Endodermal cell (in vitro differentiated cells): ENCODE measurements around the gene DNASE1L1. TPM values are rescaled to one million over a fixed set of nuclear protein-coding genes. Genes with fewer than 3 reads are reported as not detected.
A peak's percentile ranks its signal among the peaks of the same experiment; 100 is the strongest.

Experiments
- DNase-seq: peaks from one replicate; pipeline ENCODE4 v3.0.0-alpha.2; 2017
- H3K27ac ChIP-seq: 2 replicates; pipeline ENCODE4 v1.5.1; 2013; ENCODE audit warnings: mild to moderate bottlenecking, low read depth, low read length, moderate library complexity
- H3K27me3 ChIP-seq: 2 replicates; pipeline ENCODE4 v1.6.1; 2013; ENCODE audit warnings: mild to moderate bottlenecking, low read length, moderate library complexity; ENCODE audit not compliant: insufficient read depth, control insufficient read depth, poor library complexity, severe bottlenecking
- H3K36me3 ChIP-seq: 2 replicates; pipeline ENCODE4 v1.7.0; 2013; ENCODE audit warnings: mild to moderate bottlenecking, low read length, moderate library complexity; ENCODE audit not compliant: control insufficient read depth, insufficient read depth
- H3K4me1 ChIP-seq: one replicate; pipeline ENCODE4 v1.7.0; 2013; ENCODE audit warnings: low read length; ENCODE audit not compliant: control insufficient read depth, insufficient read depth
- H3K4me3 ChIP-seq: 2 replicates; pipeline ENCODE4 v1.5.1; 2013; ENCODE audit warnings: mild to moderate bottlenecking, low read length, moderate library complexity
- H3K9ac ChIP-seq: 2 replicates; pipeline ENCODE4 v1.6.1; 2013; ENCODE audit warnings: mild to moderate bottlenecking, low read length, moderate library complexity; ENCODE audit not compliant: poor library complexity, severe bottlenecking; ENCODE audit errors: extremely low read depth
- H3K9me3 ChIP-seq: 2 replicates; pipeline ENCODE4 v1.6.1; 2013; ENCODE audit warnings: mild to moderate bottlenecking, low read length, moderate library complexity; ENCODE audit not compliant: control insufficient read depth
- H3K27ac Mint-ChIP-seq: 2 replicates; pipeline ENCODE4 v1.8.0; 2020; ENCODE audit warnings: mixed read lengths
- H3K27me3 Mint-ChIP-seq: 2 replicates; pipeline ENCODE4 v1.8.0; 2021; ENCODE audit warnings: mild to moderate bottlenecking, mixed read lengths; ENCODE audit not compliant: insufficient read depth
- H3K36me3 Mint-ChIP-seq: 2 replicates; pipeline ENCODE4 v1.8.0; 2020; ENCODE audit warnings: low read depth, mixed read lengths
- H3K4me1 Mint-ChIP-seq: 2 replicates; pipeline ENCODE4 v1.8.0; 2020; ENCODE audit warnings: mixed read lengths
- H3K4me3 Mint-ChIP-seq: 2 replicates; pipeline ENCODE4 v1.8.0; 2020; ENCODE audit warnings: mild to moderate bottlenecking, moderate library complexity, mixed read lengths
- H3K9me3 Mint-ChIP-seq: 2 replicates; pipeline ENCODE4 v1.8.0; 2020; ENCODE audit warnings: mild to moderate bottlenecking, mixed read lengths
- CTCF ChIP-seq: fragments of 200-600 bp; sonication (generic); conservative IDR thresholded peaks from 2 replicates; pipeline ENCODE4 v1.5.0; 2021; ENCODE audit warnings: antibody characterized with exemption, mild to moderate bottlenecking
- WGBS, 2 experiments: methylation state at CpG; one replicate each; pipeline versions ENCODE4 v1.1.5 to v1.1.7; 2013; ENCODE audit warnings: missing lambda C conversion rate in 2 of 2, mixed read lengths in 1 of 2; ENCODE audit not compliant: insufficient coverage in 1 of 2, insufficient read length in 1 of 2; 5-methylcytosine and 5-hydroxymethylcytosine counted together
- total RNA-seq, 2 donors: library from RNA; stranded (reverse); fragmentation: NEBNext Ultra II Directional in 1 of 2; extraction: Animal tissue kit (Norgen Biotek cat#: 25700) in 1 of 2; gene quantifications; 2 replicates in 1 of 2; 3 replicates in 1 of 2; pipeline ENCODE4 v1.2.1, GENCODE V29; 2021

Gene DNASE1L1
- total RNA-seq, 2 donors from 2014 or later = 13.8 to 17.0 TPM

GRCh38 chrX:154443479-154443910 lies 34.4 kb upstream of the DNASE1L1 start:
- peak overlapping the region; percentile 83 for H3K27ac Mint-ChIP-seq
- H3K27me3 Mint-ChIP-seq = no peaks in the 10 kb centered on the region
- TF ChIP-seq CTCF = no peak
- no peak overlapping the region for H3K9ac ChIP-seq
- H3K36me3 Mint-ChIP-seq = peaks cover 24% of the 10 kb centered on the region
- no peak overlapping the region for H3K4me3 ChIP-seq
- H3K27ac ChIP-seq = peak overlapping the region; percentile 70
- H3K4me1 Mint-ChIP-seq = no peaks in the 10 kb centered on the region
- H3K27me3 ChIP-seq = no peaks in the 10 kb centered on the region
- peaks cover 70% of the 10 kb centered on the region for H3K9me3 Mint-ChIP-seq
- no peaks in the 10 kb centered on the region for H3K9me3 ChIP-seq
- DNase-seq = peak; percentile 65
- WGBS, 2 experiments = 40% methylated on average over 10 of the region's 10 CpGs; no CpG with 5 or more reads in 1 of the 2 experiments
- peaks cover 29% of the 10 kb centered on the region for H3K36me3 ChIP-seq
- no peaks in the 10 kb centered on the region for H3K4me1 ChIP-seq
- peak overlapping the region; percentile 60 for H3K4me3 Mint-ChIP-seq

GRCh38 chrX:154441984-154442707 lies 33.1 kb upstream of the DNASE1L1 start:
- peaks cover 70% of the 10 kb centered on the region for H3K9me3 Mint-ChIP-seq
- no peak for TF ChIP-seq CTCF

GRCh38 chrX:154441564-154441963 lies 32.5 kb upstream of the DNASE1L1 start:
- Mint-ChIP-seq H3K4me1 (no peaks in the 10 kb centered on the region), H3K9me3 (peaks cover 65% of the 10 kb centered on the region), H3K4me3 (no peak overlapping the region), H3K27ac (no peak overlapping the region), H3K36me3 (peaks cover 18% of the 10 kb centered on the region), H3K27me3 (no peaks in the 10 kb centered on the region)
- H3K27me3 ChIP-seq = no peaks in the 10 kb centered on the region
- WGBS, 2 experiments = 95% methylated on average over 11 of the region's 11 CpGs; no CpG with 5 or more reads in 1 of the 2 experiments
- no peak overlapping the region for H3K4me3 ChIP-seq
- no peaks in the 10 kb centered on the region for H3K9me3 ChIP-seq
- no peak overlapping the region for H3K9ac ChIP-seq
- no peak overlapping the region for H3K27ac ChIP-seq
- TF ChIP-seq CTCF = no peak
- no peak for DNase-seq
- H3K36me3 ChIP-seq = peaks cover 25% of the 10 kb centered on the region
- no peaks in the 10 kb centered on the region for H3K4me1 ChIP-seq

More at GRCh38 chrX:154441984-154442707, 33.1 kb upstream of the DNASE1L1 start:
- Histone ChIP-seq H3K4me3 (no peak overlapping the region), H3K36me3 (peaks cover 29% of the 10 kb centered on the region), H3K27me3 (no peaks in the 10 kb centered on the region), H3K9ac (no peak overlapping the region), H3K9me3 (no peaks in the 10 kb centered on the region), H3K27ac (no peak overlapping the region), H3K4me1 (no peaks in the 10 kb centered on the region)
- Mint-ChIP-seq H3K4me1 (no peaks in the 10 kb centered on the region), H3K4me3 (no peak overlapping the region), H3K36me3 (peaks cover 24% of the 10 kb centered on the region), H3K27me3 (no peaks in the 10 kb centered on the region), H3K27ac (no peak overlapping the region)
- DNase-seq = no peak
- WGBS, 2 experiments = 92 to 98% methylated on average over 12 to 21 of the region's 21 CpGs
